ENCODE results near the gene ENTREP3.
"Not testable (repeated sequence)": the region's sequence is repeated elsewhere in the genome, so short reads cannot be mapped to it uniquely, and the experiment has no call there.

ENTREP3 gene

DNA sequence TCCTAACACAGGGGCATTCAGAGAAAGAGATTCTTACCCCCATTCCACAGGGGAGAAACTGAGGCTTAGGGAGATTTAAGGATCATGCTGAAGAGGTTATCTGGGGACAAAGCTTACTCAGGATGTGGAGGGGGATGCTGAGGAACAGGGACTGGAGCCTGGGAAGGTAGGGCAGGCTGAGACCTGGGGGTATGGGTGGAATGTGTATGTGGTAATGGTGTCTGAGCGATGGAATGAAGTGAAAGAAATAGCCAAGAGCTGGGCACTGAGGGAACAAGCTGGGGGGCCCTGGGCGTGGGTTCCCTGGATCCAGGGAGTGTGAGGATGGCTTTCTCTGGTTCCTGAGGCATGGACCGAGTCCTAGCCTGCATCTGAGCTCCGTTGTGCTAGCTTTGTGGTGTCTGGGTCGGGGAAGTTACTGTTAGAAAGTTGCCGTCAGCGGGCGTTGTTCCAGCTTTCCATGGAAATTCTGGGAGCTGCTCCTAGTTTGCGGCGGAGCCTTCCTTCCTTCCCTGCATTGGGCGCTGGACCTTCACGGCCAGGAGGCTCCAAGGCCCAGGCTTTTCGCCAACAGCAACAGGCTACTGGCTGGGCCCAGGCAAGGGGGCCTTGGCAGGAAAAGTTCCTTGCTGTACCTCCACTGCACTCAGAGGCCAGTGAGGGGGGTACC is 43.8 kb downstream of the ENTREP3 start:
- H3K27me3 ChIP-seq (replicated peaks; ENCODE audit: control insufficient read depth, insufficient read depth, low read length); H3K36me3 ChIP-seq (ENCODE audit: control insufficient read depth, insufficient read depth, low read length, severe bottlenecking); H3K9me3 ChIP-seq (ENCODE audit: control insufficient read depth, low read length); H3K4me3 ChIP-seq (ENCODE audit: low read length); DNase-seq (ENCODE audit: low read depth): not testable (repeated sequence)
- H3K9ac ChIP-seq (ENCODE audit: low read length) = peak overlapping the region; percentile 15
- peaks cover 23% of the 10 kb centered on the region for H3K4me1 ChIP-seq (ENCODE audit: control insufficient read depth, insufficient read depth, low read length)

DNA sequence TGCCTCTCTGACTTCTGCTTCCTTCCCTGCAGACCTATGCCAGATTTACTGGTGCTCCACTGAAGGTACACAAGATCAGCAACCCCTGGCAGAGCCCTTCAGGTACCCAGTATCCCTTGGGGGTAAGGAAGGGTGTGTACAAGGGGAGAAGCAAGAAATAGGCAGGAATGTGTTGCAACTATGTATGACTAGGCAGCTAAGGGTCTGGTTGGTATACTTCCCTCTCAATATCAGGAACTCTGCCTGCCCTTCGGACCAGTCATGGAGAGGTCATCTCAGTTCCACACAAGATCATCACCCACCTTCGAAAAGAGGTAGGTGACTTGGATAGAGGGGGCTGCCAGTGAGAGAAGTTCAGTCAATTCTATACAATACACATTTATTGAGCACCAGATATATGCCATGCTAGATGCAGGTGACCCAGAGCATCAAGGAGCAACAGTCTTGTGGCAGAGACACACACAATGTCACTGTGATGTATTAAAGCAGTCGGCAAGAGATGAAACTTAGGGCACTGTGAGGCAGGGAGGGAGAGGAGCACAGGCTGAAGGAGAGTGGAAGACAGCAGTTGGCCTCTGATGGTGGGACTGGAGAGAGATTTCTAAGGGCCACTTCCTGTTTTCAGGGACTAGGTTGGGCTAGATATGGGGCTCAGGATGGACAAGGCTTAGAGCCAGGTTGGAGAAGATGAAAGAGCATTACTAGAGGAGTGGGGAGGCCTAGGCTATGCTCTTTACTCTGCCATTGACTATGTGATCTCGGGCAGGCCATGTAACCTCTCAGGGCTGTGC is 44.8 kb downstream of the ENTREP3 start:
- peaks cover 23% of the 10 kb centered on the region for H3K4me1 ChIP-seq (ENCODE audit: control insufficient read depth, insufficient read depth, low read length)
- peaks cover 10% of the 10 kb centered on the region for H3K36me3 ChIP-seq (ENCODE audit: control insufficient read depth, insufficient read depth, low read length, severe bottlenecking)
- no peaks in the 10 kb centered on the region for H3K27me3 ChIP-seq (replicated peaks; ENCODE audit: control insufficient read depth, insufficient read depth, low read length)
- H3K9me3 ChIP-seq (ENCODE audit: control insufficient read depth, low read length) = no peaks in the 10 kb centered on the region
- DNase-seq (ENCODE audit: low read depth) = no peak
- H3K4me3 ChIP-seq (ENCODE audit: low read length) = no peak overlapping the region
- H3K9ac ChIP-seq (ENCODE audit: low read length) = no peak overlapping the region

DNA sequence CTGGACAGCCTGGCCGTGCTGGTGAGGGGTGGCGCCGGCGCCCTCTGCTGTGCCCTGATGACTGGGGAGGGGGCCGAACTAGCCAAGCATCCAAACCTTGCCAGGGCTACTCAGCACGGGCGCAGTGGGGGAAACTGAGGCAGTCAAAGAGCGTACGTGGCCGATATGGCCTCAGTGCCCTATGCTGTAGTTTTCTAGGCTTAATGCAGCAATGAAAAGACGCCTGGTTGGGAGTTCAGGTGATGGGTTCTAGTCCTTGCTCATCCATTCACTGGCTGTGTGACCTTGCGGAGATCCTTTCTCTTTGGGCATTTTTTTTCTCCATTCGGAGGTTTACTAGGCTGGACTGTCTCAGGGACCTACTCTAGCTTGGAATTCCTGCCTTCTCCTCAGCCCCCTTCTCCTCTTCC is 46.0 kb downstream of the ENTREP3 start:
- Histone ChIP-seq H3K9me3 (ENCODE audit: control insufficient read depth, low read length) (no peaks in the 10 kb centered on the region), H3K4me3 (ENCODE audit: low read length) (peak overlapping the region; percentile 99), H3K36me3 (ENCODE audit: control insufficient read depth, insufficient read depth, low read length, severe bottlenecking) (peaks cover 10% of the 10 kb centered on the region), H3K9ac (ENCODE audit: low read length) (peak overlapping the region; percentile 97), H3K27me3 (replicated peaks; ENCODE audit: control insufficient read depth, insufficient read depth, low read length) (no peaks in the 10 kb centered on the region), H3K4me1 (ENCODE audit: control insufficient read depth, insufficient read depth, low read length) (peaks cover 23% of the 10 kb centered on the region)
- no peak for DNase-seq (ENCODE audit: low read depth)

DNA sequence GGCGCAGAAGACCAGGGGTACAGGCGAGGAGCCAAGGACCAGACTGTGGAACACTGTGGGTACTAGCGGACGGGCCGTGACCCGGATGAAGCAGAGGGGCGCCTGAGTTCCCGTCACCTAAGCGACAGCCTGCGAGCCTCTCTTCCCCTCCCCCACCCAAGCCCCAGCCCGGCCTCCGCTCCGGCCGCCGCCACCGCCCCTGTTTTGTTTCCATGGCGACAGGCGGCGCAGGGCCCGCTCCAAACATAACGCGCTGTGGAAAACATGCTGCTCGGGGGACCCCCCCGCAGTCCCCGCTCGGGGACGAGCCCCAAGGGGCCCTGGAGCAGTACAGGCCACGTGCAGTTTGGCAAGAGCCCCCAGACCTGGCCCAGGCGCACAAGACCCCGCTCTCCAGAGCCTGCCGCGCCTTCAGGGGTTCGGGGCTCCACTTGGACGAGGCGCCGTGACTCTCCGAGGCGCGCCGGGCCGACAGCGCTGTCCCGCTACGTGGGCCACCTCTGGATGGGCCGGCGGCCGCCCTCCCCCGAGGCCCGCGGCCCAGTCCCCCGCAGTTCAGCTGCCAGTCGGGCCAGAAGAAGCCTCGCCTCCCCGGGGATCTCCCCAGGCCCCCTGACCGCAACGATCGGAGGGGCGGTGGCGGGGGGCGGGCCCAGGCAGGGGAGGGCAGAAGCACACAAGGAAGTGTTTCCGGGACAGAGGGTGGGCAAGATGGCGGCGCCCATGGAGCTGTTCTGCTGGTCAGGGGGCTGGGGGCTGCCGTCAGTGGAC is 46.6 kb downstream of the ENTREP3 start, which contains the start of gene MTX1:
TSS of gene MTX1 (plus strand) at position 155 of the 771 bp plus-strand sequence. CDS start at position 265, 110 bp downstream.
- peak within 1 kb of the TSS; percentile 97 for H3K9ac ChIP-seq (ENCODE audit: low read length)
- H3K27me3 ChIP-seq (replicated peaks; ENCODE audit: control insufficient read depth, insufficient read depth, low read length) = no peaks in the 10 kb centered on the region
- no peaks in the 10 kb centered on the region for H3K9me3 ChIP-seq (ENCODE audit: control insufficient read depth, low read length)
- peak; percentile 96 for DNase-seq (ENCODE audit: low read depth)
- peak within 1 kb of the TSS; percentile 99 for H3K4me3 ChIP-seq (ENCODE audit: low read length)
- H3K4me1 ChIP-seq (ENCODE audit: control insufficient read depth, insufficient read depth, low read length) = peaks cover 23% of the 10 kb centered on the region
- H3K36me3 ChIP-seq (ENCODE audit: control insufficient read depth, insufficient read depth, low read length, severe bottlenecking) = peaks cover 10% of the 10 kb centered on the region

DNA sequence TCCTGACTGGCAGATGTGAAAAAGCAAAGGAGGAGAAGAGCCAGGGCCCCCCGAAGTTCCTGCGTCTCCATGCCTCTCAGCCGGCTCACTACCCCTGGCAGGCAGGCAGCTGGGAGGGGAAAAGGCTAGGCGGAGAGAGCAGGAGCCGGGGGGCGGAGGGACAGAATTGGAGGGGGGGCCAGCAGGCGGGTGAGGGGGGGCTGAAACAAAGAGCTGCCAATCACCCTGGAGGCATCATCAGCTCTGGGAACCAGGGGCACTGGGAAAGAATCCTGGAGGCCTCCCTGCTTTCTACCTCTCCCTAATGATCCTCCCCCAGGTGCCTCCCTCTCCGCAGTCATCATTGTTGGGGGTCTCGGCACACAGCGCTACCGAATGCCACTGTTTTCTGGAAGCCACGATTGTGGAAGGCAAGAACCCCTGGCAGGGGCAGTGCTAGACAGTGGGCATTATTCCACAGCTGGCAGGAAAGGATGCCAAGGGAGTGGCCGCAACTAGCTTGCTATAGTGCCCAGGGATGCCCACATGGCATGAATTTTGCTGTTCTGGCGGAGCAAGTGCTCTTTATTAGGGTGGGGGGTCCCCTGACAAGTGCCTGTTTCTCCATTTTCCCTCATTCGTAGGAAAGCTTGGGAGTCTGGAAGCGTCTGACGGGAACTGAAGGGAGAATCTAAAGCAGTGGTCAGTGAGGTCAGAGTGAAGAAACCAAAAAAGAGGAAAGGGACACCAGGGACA is 47.3 kb downstream of the ENTREP3 start, which contains the start of gene THBS3:
TSS of gene THBS3 (minus strand) at position 92 of the 735 bp plus-strand sequence. CDS start at position 71, 21 bp downstream.
- Histone ChIP-seq H3K4me3 (ENCODE audit: low read length) (peak within 1 kb of the TSS; percentile 99), H3K9me3 (ENCODE audit: control insufficient read depth, low read length) (no peaks in the 10 kb centered on the region), H3K4me1 (ENCODE audit: control insufficient read depth, insufficient read depth, low read length) (peaks cover 23% of the 10 kb centered on the region), H3K27me3 (replicated peaks; ENCODE audit: control insufficient read depth, insufficient read depth, low read length) (no peaks in the 10 kb centered on the region), H3K36me3 (ENCODE audit: control insufficient read depth, insufficient read depth, low read length, severe bottlenecking) (peaks cover 10% of the 10 kb centered on the region), H3K9ac (ENCODE audit: low read length) (peak within 1 kb of the TSS; percentile 97)
- DNase-seq (ENCODE audit: low read depth) = peak; percentile 70

DNA sequence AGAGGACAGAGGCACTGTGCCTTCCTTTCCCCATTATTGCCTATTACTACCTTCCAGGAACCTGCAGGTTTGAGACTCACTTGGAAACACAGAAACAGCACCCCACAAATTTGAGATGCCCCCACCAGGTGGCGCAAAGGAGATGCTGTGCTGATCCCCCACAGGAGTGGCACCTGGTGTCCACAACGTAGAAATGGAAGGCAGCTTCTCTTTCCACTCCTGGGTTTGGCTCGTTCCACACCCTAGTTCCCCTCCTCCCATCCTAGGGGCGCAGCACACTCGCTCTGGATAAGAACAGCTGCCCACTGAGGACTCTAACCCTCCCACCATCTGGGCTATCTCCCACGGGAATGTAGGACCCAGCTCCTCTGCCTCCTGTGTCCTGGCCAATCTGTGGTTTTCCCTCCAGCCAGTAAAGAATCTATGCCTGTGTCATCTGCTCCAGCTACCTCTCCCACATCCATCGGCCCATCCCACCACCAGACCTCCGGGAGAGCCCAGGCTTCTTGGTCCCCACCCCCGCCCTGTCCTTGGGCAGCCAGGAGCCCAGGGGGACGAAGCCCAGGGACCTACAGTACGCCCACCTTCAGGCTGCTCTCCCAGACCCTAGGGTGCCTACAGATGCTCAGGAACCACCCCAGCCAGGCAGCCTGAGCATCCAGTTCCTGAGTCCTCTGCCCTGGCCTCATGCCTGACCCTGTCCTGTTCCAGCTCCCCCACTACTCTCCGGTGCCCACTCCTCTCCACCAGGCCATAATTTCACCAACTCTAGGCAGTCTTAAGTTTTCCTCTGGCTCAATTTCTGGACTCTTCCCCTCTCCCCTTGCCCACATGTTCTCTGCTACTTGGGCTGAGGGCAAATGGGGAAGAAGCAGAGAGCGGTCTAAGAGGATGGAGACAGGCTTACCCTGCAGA is 48.1 kb downstream of the ENTREP3 start:
- Histone ChIP-seq H3K27me3 (replicated peaks; ENCODE audit: control insufficient read depth, insufficient read depth, low read length) (no peaks in the 10 kb centered on the region), H3K9me3 (ENCODE audit: control insufficient read depth, low read length) (no peaks in the 10 kb centered on the region), H3K4me3 (ENCODE audit: low read length) (peak overlapping the region; percentile 99), H3K4me1 (ENCODE audit: control insufficient read depth, insufficient read depth, low read length) (peaks cover 23% of the 10 kb centered on the region), H3K9ac (ENCODE audit: low read length) (peak overlapping the region; percentile 97), H3K36me3 (ENCODE audit: control insufficient read depth, insufficient read depth, low read length, severe bottlenecking) (peaks cover 9% of the 10 kb centered on the region)
- DNase-seq (ENCODE audit: low read depth) = peak; percentile 92

DNA sequence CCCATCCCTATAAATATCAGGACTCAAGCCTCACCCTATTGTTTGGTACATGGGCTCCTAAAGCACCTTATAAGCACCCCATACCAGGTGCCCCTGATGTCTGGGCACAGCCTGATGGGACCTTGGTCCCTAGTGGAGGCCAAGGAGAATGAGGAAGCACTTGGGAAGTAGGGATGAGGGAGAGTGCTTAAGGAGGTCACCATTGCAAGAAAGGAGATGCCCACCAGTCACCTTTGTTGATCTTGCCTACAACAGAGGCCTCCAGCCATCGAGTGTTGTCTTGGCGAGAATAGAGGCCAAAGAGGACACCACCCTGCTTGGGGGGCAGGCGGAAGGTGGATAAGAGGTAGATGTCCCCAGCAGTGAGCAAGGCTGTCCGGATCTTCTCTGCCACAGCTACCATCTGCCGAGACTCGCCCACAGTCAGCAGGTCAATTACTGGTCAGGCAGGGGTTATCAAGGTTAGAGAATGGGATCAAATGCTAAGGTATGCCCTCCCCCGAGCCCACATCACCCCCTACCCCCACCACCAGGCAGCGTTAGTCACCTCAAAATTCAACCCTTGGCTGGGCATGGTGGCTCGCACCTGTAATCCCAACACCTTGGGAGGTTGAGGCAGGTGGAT is 49.2 kb downstream of the ENTREP3 start:
- peak overlapping the region; percentile 10 for H3K9ac ChIP-seq (ENCODE audit: low read length)
- no peaks in the 10 kb centered on the region for H3K27me3 ChIP-seq (replicated peaks; ENCODE audit: control insufficient read depth, insufficient read depth, low read length)
- peaks cover 23% of the 10 kb centered on the region for H3K4me1 ChIP-seq (ENCODE audit: control insufficient read depth, insufficient read depth, low read length)
- no peaks in the 10 kb centered on the region for H3K9me3 ChIP-seq (ENCODE audit: control insufficient read depth, low read length)
- no peak for DNase-seq (ENCODE audit: low read depth)
- peaks cover 4% of the 10 kb centered on the region for H3K36me3 ChIP-seq (ENCODE audit: control insufficient read depth, insufficient read depth, low read length, severe bottlenecking)
- no peak overlapping the region for H3K4me3 ChIP-seq (ENCODE audit: low read length)

DNA sequence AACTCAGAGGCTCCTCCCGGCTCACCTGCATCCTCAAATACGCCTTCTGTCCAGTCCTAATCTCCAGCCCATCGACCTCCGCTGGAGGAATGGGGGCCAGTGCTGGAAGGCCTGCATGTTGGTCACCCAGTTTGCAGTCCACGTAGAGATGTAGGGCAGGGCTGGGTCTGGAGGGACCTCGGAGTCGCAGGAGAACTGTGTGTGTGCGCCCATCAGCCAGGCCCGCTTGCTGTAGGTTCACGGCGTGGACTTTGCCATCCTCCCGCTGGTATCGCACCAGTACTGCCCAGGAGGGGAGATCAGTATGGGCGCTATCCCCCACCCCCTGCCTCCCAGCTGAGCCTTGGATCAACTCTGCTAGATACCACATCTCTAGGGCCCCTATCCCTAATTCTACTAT is 50.2 kb downstream of the ENTREP3 start:
- Histone ChIP-seq H3K36me3 (ENCODE audit: control insufficient read depth, insufficient read depth, low read length, severe bottlenecking) (no peaks in the 10 kb centered on the region), H3K4me3 (ENCODE audit: low read length) (no peak overlapping the region), H3K9me3 (ENCODE audit: control insufficient read depth, low read length) (no peaks in the 10 kb centered on the region), H3K9ac (ENCODE audit: low read length) (no peak overlapping the region), H3K27me3 (replicated peaks; ENCODE audit: control insufficient read depth, insufficient read depth, low read length) (no peaks in the 10 kb centered on the region), H3K4me1 (ENCODE audit: control insufficient read depth, insufficient read depth, low read length) (peaks cover 23% of the 10 kb centered on the region)
- DNase-seq (ENCODE audit: low read depth) = no peak

DNA sequence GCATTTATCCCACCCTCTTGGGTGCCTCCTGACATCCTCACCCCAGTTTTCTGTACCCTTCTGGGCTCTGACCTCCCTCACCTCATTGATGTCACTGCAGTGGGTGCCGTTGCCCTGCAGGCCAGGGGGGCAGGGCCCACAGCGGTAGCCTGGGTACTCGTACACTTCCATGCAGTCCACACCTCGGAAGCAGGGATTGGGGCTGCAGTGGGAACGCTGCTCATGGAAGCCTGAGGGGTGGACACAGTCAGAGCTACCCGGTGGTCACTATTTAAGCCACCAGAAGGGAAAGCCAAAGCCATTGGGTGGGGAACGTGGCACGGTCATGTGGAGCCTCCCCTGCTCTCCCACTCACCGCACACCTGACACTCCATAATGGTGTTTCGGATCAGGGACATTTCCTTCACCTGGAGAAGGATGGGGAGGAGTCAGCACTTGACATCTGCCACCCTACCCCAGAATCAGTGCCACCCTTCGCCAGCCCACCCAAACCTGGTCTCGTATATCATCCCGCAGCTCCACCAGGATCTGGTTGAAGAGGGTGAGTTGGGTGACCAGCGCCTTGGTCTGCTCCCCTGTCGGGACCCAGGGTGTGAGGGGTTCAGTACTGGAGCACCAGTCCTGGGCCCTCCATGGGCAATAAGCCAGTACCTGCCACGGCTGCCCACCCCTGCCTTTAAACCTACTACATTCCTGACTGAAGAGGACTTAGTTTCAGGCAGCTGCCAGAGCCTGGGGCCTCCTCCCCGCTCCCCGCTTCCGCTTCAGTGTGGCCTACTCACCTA is 52.4 kb downstream of the ENTREP3 start:
- peaks cover 9% of the 10 kb centered on the region for H3K4me1 ChIP-seq (ENCODE audit: control insufficient read depth, insufficient read depth, low read length)
- no peaks in the 10 kb centered on the region for H3K27me3 ChIP-seq (replicated peaks; ENCODE audit: control insufficient read depth, insufficient read depth, low read length)
- no peaks in the 10 kb centered on the region for H3K9me3 ChIP-seq (ENCODE audit: control insufficient read depth, low read length)
- H3K9ac ChIP-seq (ENCODE audit: low read length) = no peak overlapping the region
- peaks cover 6% of the 10 kb centered on the region for H3K36me3 ChIP-seq (ENCODE audit: control insufficient read depth, insufficient read depth, low read length, severe bottlenecking)
- no peak for DNase-seq (ENCODE audit: low read depth)
- H3K4me3 ChIP-seq (ENCODE audit: low read length) = no peak overlapping the region

All from adipocyte (in vitro differentiated cells).